GM19025 (cell line): Measurements from ENCODE around the gene WIPF2.

Experiments used
- ATAC-seq: cut with Tn5 transposase; IDR thresholded peaks from one replicate; pipeline ENCODE4 v1.9.1; 2021; ENCODE audit warnings: mild to moderate bottlenecking, low read depth, moderate library complexity; ENCODE audit not compliant: unreplicated experiment

WIPF2 gene

GRCh38 chr17:40218740-40219593 lies at the start of gene WIPF2:
WIPF2 (plus strand) TSS chr17:40219304; CDS start chr17:40256460, 37,156 bp downstream.
- ATAC-seq, result peak; percentile 87

GRCh38 chr17:40170325-40170724 lies 48.8 kb upstream of the WIPF2 start:
- no peak for ATAC-seq

- no peak for ATAC-seq
These were observed 47.4 kb upstream of the WIPF2 start for GRCh38 chr17:40171750-40172149.

- no peak for ATAC-seq
These were observed 45.9 kb upstream of the WIPF2 start for GRCh38 chr17:40173091-40173777.

- ATAC-seq, result no peak
These were observed 45.3 kb upstream of the WIPF2 start for GRCh38 chr17:40173778-40174135.

- no peak for ATAC-seq
These were observed 44.6 kb upstream of the WIPF2 start for GRCh38 chr17:40174514-40174913.

GRCh38 chr17:40175928-40176753 lies 43.0 kb upstream of the WIPF2 start:
- no peak for ATAC-seq

GRCh38 chr17:40176754-40177110 lies 42.4 kb upstream of the WIPF2 start:
- no peak for ATAC-seq

- ATAC-seq, result peak; percentile 64
These were observed 41.7 kb upstream of the WIPF2 start, which contains the start of gene RAPGEFL1 for GRCh38 chr17:40177275-40177874. RAPGEFL1 (plus strand) TSS chr17:40177470; CDS start chr17:40177862, 392 bp downstream.

GRCh38 chr17:40178021-40178601 lies 41.0 kb upstream of the WIPF2 start:
- no peak for ATAC-seq

GRCh38 chr17:40178660-40179059 lies 40.4 kb upstream of the WIPF2 start:
- ATAC-seq, result no peak

- ATAC-seq, result no peak
These were observed 39.0 kb upstream of the WIPF2 start for GRCh38 chr17:40179923-40180659.

GRCh38 chr17:40180694-40181093 lies 38.4 kb upstream of the WIPF2 start:
- no peak for ATAC-seq

- no peak for ATAC-seq
These were observed 37.9 kb upstream of the WIPF2 start for GRCh38 chr17:40181205-40181604.

- ATAC-seq, result no peak
These were observed 36.5 kb upstream of the WIPF2 start for GRCh38 chr17:40182606-40183005.

GRCh38 chr17:40187238-40187637 lies 31.9 kb upstream of the WIPF2 start:
- ATAC-seq, result no peak

- ATAC-seq, result no peak
These were observed 30.4 kb upstream of the WIPF2 start for GRCh38 chr17:40188694-40189093.

- no peak for ATAC-seq
These were observed 28.7 kb upstream of the WIPF2 start for GRCh38 chr17:40190197-40191021.
